ENCODE data around the gene AP2A2.
"Not testable (repeated sequence)": the region's sequence is repeated elsewhere in the genome, so short reads cannot be mapped to it uniquely, and the experiment has no call there.

The AP2A2 gene

GRCh38 chr11:1000357-1001278 is 74.9 kb downstream of the AP2A2 start:
- DNase-seq: no peak

DNA sequence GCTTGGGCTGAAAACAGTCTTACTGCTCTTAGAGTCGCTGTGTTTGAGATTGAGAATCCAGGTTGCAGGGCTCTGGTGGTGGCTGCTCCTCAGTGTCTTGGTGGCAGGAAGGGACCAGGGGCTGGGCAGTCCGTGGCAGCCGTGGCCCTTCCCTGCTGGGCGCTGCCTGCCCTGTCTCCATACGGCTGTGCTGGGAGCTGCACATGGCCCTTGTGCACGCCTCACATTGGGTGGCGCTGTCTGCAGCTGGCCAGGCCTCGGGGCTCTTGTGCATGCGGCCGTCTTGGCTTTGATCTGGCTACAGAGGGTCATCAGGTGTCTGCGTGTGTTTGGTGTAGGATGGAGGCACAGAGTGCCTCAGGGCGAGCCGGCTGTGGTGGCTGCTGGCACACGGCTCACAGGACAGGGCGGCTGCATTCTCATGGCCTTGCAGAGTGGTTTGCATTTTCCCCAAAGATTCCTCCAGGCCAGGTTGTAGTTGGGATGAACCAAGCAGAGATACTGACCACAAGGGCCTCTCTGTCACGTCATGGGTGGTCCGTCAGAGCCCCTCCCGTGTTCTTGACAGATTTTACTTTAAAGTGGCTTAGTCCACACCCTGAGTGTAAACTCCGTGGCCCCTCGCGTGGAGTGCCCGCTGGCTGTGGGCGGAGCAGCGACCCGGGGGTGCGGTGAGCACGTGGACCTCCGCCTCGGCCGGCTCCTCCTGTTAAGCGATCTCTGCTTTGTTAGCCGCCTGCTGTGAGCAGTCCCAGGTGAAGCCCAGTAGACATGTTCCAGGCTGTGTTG is 76.1 kb downstream of the AP2A2 start:
- no peak for DNase-seq

DNA sequence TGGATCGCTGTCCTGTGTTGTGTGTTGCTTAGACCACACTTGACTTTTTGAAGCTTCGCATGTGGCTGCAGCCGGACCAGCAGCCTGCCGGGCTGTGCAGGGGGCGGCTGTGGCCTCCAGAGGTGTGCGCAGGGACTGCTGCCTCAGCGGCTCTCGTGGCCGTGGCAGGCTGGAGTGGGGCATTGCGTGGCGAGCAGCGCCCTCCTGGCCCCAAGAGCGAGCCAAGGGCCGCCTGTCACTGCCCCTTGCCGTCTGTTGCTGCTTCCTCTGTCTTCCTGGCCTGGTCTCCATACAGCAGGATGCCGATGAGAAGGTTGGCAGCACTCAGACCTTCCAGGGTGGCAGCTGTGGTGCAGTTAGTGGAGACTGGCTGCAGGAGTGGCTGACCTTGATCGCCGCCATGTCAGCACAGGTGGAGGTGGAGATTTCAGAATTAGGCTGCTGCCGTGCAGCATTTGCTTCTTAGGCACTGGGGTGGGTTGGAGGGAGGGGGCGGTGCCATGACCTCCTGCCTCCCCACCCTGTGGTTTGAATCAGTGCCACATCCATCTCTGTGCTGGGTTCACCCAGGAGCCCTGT is 76.8 kb downstream of the AP2A2 start:
- DNase-seq: no peak

GRCh38 chr11:1003159-1003558 is 77.5 kb downstream of the AP2A2 start:
- DNase-seq: no peak

DNA sequence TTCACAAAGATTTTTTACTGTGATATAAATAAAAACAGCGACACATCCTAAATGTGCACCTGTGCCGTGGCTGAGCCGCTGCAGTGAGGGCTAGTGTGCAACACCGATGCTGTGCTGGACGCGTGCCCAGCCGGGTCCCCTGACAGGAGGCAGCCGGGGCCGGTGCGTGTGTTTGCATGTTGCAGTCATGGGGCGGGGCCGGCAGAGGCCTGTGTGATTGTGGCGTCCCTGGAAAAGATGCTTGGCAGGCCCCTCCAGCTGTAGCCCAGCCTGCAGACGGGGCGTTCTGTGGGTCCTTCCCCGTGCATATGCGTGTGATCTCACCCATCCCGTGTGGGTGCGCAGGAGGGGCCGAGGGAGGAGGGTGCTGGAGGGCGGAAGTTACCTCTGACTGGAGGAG is 80.3 kb downstream of the AP2A2 start:
- no peak for DNase-seq

DNA sequence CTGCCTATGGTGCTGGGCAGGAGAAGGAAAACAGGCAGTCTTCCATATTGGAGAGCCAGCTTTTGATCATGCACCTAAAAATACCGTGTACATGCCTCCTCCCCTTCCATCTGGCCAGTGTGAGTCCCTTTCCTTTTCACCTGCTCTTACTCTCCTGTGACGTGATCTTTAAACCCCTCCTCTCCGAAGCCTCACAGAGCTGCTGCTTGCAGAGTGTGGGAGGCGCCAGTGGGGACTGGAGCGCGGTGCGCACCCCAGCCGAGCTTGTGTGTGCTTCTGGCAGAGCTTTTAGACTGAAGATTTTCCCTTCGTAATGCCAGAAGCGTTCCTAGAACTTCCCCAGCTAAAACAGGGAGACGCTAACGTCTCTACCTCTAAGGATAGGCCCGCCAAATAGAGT is 81.1 kb downstream of the AP2A2 start:
- no peak for DNase-seq

GRCh38 chr11:1007279-1007678 is 81.6 kb downstream of the AP2A2 start:
- no peak for DNase-seq

DNA sequence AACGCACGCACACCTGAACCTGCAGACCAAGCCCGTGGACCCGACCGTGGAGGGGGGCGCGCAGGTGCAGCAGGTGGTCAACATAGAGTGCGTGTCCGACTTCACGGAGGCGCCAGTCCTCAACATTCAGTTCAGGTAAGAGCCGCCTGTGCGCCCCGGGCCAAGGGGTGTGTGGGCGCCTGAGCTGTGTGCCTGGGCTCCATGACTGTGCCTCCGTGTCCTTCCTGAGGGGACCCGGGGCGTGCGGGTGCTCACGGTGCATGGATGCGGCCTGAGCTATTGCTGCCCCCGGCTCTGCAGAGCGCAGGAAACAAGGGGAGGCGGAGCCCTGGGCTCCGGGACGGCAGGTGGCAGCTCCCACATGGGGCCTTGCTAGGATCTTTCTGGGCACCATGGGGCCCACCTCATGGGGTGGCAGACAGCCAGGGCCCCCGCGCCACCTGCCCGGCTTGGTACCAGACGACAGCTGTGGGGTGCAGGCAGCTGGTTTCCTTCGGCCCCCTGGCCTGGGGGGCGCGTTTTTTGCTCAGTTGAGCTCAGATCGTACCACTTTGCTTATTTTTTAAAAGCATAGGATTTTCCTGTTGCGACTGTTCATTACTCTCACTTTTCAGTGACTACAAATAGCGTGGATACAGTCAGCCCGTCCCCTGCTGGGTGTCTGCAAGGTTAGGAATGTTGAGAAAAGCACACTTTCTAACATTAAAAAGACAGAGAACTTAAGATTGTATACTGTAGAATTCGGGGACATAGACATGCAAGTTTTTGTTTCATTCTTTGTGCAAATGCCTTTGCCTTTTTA is 82.5 kb downstream of the AP2A2 start:
- no peak for DNase-seq

DNA sequence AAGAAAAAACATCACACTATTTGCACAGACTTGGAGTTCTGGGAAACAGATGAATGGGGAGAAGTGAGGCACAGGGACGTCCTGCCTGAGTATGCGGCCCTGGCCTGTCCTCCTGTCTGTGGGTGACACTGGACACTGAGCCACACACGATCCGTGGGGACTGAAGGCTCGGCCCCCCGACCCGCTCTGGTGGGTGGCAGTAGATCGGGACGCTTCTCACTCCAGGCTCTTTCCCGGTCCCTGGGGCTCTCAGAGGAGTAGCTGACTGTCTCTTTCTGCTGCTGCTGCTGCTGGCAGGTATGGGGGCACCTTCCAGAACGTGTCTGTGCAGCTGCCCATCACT is 83.1 kb downstream of the AP2A2 start:
- DNase-seq: no peak

DNA sequence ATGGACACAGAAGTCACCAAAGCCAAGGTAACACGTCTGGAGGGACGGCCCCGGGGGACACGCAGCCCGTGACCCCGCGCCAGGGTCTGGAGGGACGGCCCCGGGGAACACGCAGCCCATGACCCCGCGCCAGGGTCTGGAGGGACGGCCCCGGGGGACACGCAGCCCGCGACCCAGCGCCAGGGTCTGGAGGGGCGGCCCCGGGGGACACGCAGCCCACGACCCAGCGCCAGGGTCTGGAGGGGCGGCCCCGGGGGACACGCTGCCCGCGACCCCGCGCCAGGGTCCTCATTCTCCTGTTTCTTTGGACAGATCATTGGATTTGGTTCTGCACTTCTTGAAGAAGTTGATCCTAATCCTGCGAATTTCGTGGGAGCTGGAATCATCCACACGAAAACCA is 83.7 kb downstream of the AP2A2 start:
- no peak for DNase-seq

DNA sequence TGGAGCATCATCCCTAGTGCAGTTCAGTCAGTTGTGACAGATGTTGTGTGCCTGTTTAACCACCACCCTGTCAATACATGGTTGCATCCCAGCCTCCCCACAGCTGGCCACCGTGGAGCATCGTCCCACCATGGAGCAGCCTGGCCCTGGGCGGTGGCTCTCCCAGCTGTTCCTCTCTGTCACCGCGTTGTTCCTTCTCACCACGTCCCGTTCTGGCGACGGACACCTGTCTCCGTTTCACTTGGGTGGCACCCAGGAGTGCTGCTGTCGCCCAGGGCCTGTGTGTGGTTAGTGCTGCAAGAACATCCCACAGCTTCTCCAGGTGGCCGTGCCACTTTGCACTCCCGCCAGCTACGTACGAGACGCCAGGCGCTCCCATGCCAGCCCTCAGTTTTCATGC is 84.3 kb downstream of the AP2A2 start:
- no peak for DNase-seq

DNA sequence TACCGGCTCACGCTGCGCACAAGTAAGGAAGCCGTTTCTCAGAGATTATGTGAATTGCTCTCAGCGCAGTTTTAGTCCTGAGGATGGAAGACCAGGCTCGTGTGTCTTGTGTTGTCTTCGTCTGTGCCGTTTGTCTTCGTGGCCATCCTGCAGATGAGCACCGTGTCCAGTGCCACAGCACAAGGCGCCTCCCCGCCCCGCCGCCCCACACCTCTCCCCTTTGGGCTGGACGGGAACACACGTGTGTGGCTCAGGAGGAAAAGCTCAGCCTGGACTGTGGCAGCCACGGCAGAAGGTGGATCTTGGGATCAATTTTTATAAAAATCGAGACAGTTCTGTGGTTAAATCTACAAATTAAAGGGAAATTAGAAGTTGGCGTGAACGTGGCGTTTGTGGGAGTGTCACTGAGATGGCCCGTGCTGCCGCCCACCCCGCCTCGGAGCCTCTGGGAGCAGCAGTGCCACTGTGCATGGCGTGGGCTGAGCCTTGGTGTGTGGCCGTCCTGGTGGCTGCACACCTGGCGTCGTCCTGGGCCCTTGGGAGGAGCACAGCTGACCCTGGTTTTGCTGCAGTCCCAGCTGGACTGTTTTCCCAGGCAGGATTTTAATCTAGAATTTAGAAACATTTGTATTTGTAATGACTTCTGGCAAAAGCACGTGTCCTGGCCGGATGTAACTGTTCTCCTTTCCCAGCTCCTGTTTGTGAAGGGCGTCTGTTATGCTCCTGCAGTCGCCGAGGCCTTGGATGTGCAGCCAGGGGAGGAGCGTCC is 85.1 kb downstream of the AP2A2 start:
- no peak for DNase-seq

GRCh38 chr11:1011320-1011698 is 85.6 kb downstream of the AP2A2 start:
- DNase-seq: no peak

GRCh38 chr11:1012291-1012690 is 86.6 kb downstream of the AP2A2 start:
- DNase-seq: no peak

DNA sequence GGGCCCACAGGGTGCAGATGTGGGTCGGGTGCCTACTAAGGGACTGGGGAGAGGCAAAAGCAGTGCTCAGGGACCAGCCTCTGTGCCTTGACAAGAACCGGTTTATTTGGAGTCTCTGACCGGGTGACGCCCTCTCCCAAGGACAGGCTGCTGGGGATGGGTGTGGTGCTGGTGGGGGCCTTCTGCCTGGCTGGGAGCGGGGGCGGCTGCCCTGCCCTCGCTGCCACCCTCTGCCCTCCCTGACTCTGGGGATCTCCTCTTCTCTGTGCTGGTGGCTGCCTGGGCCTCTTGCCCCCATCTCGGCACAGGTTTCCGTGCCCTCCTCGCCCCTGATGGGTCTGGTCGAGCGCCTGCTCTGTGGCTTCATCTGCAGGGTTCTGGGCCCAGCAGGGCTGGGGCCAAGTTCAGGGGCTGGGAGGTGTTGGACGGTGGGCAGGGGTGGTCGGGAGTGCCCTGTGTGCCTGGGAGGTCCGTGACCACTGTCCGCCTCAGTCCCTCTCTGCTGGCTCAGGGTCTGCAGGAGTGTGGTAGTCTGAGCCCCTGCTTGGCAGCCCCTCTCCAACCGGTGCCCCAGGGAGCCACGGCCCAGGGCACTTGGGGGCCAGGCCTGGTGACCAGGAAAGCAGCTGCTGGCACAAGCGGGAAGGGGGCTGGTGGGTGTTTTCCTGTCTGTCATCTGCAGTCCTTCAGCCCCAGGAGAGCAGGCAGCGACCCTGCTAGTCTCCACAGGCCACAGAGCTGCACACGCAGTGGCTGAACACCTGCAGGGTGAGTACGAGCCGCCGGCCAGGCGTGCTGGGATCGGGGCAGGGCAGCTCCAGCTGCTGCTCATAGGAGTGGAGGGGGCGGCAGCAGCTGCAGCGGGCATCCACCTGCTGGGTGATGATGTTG is 87.3 kb downstream of the AP2A2 start:
- DNase-seq: no peak

DNA sequence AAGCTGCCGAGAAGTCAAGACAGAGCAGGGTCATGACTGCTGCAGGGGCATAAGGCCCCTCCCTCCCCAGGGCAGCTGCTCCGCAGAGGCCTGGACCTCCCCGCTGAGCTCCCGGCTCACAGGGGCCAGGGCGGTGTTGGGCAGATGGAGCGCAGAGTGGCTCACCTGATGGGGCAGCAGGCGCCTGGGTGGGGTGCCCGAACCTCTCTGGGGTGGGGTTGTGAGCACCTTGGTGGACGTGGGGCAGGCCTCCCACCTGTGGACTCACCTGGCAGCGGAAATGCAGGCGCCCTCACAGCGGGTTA is 87.9 kb downstream of the AP2A2 start:
- no peak for DNase-seq

GRCh38 chr11:1014276-1014675 is 88.6 kb downstream of the AP2A2 start:
- DNase-seq: no peak

- DNase-seq: no peak
Measured at GRCh38 chr11:1015064-1015463, 89.4 kb downstream of the AP2A2 start.

DNA sequence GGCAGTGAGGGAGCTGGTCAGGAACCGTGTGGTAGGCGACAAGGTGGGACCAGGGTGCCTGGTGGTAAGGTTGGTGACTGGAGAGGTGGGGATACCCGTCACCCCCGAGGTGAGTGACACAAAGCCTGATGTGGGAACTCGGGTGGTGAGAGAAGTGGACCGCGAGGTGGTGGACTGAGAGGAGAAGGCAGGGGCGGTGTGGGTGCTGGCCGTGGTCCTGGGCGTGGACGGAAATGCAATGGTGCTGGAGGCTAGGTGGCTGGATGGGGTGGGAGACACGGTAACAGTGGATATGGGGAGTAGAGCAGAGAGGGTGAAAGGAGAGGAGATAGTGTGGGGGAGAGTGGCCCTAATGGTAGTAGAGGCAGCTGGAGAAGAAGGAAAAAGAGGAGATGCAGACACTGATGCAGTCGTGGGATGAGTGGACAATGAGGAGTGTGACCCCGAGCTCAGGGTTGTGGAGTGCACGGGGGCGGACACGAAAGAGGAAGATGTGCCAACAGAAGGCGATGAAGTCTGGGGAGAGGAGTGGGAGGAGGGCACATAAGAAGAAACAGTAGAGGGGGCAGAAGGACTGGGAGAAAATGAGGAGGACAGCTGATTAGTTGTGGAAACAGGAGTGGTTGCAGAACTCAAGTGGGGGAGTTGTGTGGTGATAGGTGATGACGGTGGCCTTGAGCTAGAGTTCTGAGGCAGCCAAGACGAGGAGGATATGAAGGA is 90.3 kb downstream of the AP2A2 start:
- no peak for DNase-seq

DNA sequence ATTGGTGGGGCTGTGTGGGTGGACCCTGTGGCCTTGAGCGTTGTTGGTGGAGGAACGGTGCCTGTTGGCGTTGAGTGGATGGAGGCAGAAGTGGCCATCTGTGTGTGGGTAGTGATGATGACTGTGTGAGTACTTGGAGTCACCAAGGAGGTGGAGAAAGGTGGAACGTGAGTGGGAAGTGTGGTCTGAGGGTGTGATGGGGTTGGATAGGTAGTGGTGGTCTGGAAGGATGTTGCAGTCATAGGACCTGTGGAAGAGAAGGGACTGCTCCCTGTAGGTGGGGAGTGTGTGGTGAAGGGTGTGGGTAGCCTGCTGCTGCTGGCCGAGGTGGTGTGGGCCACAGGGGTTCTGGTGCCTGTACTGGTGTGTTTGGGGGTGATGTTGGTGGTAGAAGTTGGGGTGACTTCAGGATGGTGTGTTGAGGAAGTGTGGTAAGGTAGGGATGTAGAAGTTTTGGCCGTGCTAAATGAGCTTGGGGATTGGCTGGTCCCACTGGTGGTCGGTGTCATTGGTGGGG is 91.0 kb downstream of the AP2A2 start:
- not testable (repeated sequence) for DNase-seq

Data from effector CD4-positive, alpha-beta T cell (primary cell).